Endometrial microvascular endothelial cells (primary cell): Measurements from ENCODE around the gene GLG1. TPM values are rescaled to one million over a fixed set of nuclear protein-coding genes. Genes with fewer than 3 reads are reported as not detected.
"Not testable (repeated sequence)": the region's sequence is repeated elsewhere in the genome, so short reads cannot be mapped to it uniquely, and the experiment has no call there.

ENCODE experiments used
- in situ Hi-C: cut with HindIII; loops from 2 replicates; pipeline ENCODE4 v1.10.0; 2017; ENCODE audit warnings: low sequenced_read_pairs, low pct_unique_long_range_greater_than_20kb; ENCODE audit errors: inconsistent ontology term
- total RNA-seq: library from RNA; depleted of rRNA; stranded (reverse); fragments of >200 nt; gene quantifications from one replicate; pipeline ENCODE4 v1.2.3, GENCODE V29; 2015; ENCODE audit errors: inconsistent ontology term

GLG1 gene
- total RNA-seq, 1 donor from 2014 or later, result 115 TPM

DNA sequence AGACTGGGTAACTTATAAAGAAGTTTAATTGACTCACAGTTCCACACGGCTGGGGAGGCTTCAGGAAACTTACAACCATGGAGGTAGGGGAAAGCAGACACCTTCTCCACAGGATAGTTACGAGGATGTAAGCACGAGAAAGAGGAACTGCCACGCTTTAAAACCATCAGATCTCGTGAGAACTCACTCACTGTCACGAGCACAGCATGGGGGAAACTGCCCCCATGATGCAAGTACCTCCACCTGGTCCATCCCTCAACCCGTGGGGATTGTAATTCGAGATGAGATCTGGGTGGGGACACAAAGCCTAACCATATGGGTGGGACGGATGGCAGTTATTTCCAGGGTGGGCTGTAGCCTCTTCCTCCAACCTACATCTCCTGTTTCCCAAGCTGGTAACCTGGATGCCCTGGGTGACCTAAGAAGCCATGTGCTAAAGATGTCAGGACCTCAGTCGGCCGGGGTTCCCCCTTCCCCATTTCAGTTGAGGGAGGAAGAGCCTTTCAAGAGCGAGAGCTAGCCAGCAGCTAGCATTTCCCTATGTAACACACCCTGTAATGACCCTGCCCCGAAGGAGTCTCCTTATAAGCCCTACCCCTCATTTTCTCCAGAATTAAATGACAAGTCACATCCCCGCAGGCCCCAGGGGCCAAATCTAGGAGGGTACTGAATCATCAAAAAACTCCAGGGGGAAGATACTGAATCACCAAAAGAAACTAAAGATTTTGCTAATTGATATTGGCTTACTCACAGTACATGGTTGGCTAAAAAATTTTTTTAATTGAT, 202.6 kb downstream of the GLG1 start:
- in situ Hi-C loops, result not testable (repeated sequence)

DNA sequence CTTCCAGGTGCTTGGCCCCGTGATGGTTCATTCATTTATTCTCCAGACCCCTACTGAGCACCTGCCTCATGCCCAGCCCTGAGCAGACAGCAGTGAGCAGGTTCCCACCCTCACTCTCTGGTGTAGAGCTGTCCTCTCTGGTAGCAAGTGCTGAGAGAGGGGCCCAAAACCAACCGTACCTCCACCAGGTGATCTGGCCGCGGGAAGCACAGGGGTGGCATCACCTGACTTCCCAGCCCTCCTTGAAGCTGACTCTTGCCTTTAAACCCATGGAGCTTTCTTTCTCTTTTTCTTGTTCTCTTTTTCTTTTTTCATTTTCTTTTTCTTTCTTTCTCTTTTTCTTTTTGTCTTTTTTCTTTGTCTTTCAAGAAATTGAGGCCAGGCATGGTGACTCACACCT, 206.7 kb downstream of the GLG1 start:
- in situ Hi-C loops, result not testable (repeated sequence)

DNA sequence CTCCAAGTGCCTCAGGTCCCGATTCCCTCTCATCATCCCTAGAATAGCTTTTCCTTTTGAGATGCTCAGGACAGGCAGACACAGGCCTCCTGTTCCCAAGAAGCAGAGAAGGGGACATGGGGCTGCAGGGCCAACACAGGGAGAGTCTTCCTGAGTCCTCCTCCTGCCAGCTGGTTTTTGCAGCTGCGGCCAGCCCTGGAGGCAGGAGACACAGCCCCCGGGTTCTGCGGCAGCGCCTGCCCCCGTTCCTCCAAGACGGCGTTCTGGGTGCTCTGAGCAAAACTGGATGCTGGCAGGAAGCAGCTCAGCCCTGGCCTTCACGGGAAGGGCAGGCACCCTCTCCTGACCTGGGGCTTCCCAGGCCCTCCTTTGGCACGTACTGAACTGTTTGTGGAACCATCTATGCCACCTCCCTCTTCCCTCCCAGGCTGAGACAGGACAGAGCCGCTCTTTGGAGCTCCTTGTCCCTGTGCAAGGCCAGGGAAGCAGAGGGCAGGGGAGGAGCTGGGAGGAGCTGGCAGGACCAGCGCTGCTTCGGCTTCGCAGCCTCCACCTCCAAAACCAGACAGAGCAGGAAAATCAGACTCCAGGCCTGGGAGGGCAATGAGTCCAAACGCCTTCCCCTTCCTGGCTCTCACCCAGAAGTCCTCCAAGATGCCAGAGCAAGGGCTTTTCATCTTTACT, 208.6 kb downstream of the GLG1 start:
- in situ Hi-C loops, result not testable (repeated sequence)

Other genes with a start within 250 kb of the GLG1 start
- not detected for gene NPIPB15, start 230.8 kb downstream of the GLG1 start, total RNA-seq
- not detected for gene CLEC18B, start 185.6 kb downstream of the GLG1 start, total RNA-seq
- gene RFWD3, start 59.8 kb upstream of the GLG1 start, total RNA-seq, result 36.9 TPM
- gene MLKL, start 93.7 kb upstream of the GLG1 start, total RNA-seq, result 54.3 TPM
- not detected for gene FA2H, start 167.7 kb upstream of the GLG1 start, total RNA-seq